ENCODE measurements around the gene LTC4S. TPM values are rescaled to one million over a fixed set of nuclear protein-coding genes. Genes with fewer than 3 reads are reported as not detected.

LTC4S gene
- total RNA-seq, 1 experiment from 2014 or later, result 1.3 TPM

DNA sequence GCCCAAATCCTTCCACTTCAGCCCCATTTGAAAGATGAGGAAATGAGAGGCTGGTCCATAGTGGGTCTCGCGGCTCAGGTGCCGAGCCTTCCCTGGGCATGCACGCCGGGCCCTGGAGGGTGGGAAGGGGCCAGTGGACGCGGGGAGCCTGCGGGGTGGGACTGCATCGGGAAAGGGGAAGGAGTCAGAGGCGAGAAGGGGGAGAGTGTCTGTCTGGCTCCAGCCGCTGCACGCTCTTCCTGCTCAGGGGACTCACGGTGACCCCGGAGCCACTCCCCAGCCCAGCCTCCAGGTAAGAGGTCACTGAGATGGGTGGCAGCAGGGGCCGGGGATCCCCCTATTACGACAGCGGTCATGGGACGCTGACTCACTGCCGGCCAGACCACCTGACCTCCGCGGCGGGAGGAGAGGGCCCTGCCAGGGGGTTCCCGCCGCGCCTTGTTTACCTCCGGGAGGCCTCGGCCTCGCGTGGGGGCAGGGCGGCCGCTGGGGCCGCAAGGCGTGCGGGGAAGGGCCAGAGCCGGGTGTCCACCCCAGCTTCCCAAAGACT lies 25.0 kb downstream of the LTC4S start:
- DNase-seq (ENCODE audit: low read depth), result peak; percentile 100
- in situ Hi-C loops (cut with HindIII; ENCODE audit: low pct_unique_long_range_greater_than_20kb, low sequenced_read_pairs), result no loop called here

- in situ Hi-C loops (cut with HindIII; ENCODE audit: low pct_unique_long_range_greater_than_20kb, low sequenced_read_pairs), result no loop called here
- peak; percentile 98 for DNase-seq (ENCODE audit: low read depth)
These were observed 25.7 kb downstream of the LTC4S start for GRCh38 chr5:179819296-179820126.

DNA sequence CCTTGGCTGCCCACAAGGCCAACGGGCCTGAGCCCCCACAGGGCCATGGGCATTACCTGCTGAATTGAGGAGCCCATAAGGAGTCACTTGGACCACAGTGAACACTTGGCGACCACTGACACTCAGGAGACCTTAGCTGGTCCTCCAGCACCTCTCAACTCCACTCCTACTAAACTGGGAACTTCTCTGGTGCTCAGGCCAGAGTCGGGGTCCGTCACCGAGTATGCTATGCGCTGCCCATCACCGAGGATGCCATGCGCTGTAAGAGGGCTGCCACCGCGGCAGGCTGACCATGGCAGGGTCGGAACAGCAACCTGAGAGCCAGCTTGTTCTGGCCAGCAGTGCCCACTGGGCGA lies 26.3 kb downstream of the LTC4S start:
- DNase-seq (ENCODE audit: low read depth), result no peak
- in situ Hi-C loops (cut with HindIII; ENCODE audit: low pct_unique_long_range_greater_than_20kb, low sequenced_read_pairs), result no loop called here

- DNase-seq (ENCODE audit: low read depth), result peak; percentile 83
These were observed 26.9 kb downstream of the LTC4S start, which contains the start of gene SQSTM1 for GRCh38 chr5:179820483-179821297. SQSTM1 (plus strand) TSS chr5:179820905; CDS start chr5:179820937, 32 bp downstream.

GRCh38 chr5:179821298-179822058 lies 27.7 kb downstream of the LTC4S start:
- in situ Hi-C loops (cut with HindIII; ENCODE audit: low pct_unique_long_range_greater_than_20kb, low sequenced_read_pairs), result no loop called here
- DNase-seq (ENCODE audit: low read depth), result peak; percentile 89

More at GRCh38 chr5:179820483-179821297, 26.9 kb downstream of the LTC4S start, which contains the start of gene SQSTM1:
- in situ Hi-C loops (cut with HindIII; ENCODE audit: low pct_unique_long_range_greater_than_20kb, low sequenced_read_pairs), result no loop called here

GRCh38 chr5:179822059-179822432 lies 28.3 kb downstream of the LTC4S start:
- in situ Hi-C loops (cut with HindIII; ENCODE audit: low pct_unique_long_range_greater_than_20kb, low sequenced_read_pairs), result no loop called here
- no peak for DNase-seq (ENCODE audit: low read depth)

DNA sequence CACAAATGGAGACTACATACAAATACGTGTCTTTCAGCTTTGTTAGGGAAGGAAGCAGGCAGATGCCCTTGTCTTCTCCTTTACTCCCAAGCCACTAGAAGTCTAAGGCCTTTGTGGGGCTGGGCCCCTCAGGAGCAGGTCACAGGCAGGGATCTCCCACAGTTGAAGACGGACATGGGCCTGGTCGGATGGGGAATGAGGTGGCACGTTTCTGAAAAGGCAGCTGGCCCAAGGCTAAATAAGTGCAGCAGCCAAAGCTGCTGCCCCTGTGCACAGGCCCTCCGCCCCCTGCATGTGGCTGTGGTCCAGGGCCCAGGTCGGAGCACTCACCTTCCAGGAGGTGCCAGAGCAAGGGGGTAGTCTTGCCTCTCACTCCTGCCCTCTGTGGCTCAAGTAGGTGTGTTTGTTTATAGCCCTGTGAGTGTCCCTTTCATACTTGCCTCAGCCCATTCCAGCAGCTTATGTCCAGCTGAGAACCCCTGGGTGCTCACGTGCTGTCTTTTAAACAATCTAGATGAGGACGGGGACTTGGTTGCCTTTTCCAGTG lies 28.7 kb downstream of the LTC4S start:
- in situ Hi-C loops (cut with HindIII; ENCODE audit: low pct_unique_long_range_greater_than_20kb, low sequenced_read_pairs), result no loop called here
- DNase-seq (ENCODE audit: low read depth), result no peak

DNA sequence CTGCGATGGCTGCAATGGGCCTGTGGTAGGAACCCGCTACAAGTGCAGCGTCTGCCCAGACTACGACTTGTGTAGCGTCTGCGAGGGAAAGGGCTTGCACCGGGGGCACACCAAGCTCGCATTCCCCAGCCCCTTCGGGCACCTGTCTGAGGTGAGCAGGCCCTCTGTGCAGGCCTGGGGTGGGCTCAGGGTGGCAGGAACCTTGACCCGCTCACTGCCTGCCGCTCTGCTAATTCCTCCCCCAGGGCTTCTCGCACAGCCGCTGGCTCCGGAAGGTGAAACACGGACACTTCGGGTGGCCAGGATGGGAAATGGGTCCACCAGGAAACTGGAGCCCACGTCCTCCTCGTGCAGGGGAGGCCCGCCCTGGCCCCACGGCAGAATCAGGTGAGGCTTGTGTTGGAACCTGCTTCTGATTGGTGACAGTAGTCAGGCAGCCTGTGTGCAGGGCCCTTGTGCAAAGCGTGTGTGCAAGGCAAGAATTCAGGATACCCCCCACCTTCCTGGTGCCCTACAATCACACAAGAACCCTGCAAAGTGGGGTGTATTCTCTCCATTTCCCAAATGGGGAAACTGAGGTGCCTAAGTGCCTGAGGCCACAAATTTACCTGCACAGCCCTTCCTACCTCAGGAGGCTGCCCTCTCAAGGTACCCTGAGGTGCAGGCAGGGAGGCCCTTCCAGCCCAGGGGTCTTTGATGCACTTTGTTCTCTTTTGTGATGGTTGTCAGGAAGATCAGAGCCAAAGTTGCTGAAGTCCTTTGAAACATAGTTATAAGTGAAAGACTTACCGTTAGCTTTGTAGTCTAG lies 30.4 kb downstream of the LTC4S start:
- in situ Hi-C loops (cut with HindIII; ENCODE audit: low pct_unique_long_range_greater_than_20kb, low sequenced_read_pairs), result no loop called here
- no peak for DNase-seq (ENCODE audit: low read depth)

DNA sequence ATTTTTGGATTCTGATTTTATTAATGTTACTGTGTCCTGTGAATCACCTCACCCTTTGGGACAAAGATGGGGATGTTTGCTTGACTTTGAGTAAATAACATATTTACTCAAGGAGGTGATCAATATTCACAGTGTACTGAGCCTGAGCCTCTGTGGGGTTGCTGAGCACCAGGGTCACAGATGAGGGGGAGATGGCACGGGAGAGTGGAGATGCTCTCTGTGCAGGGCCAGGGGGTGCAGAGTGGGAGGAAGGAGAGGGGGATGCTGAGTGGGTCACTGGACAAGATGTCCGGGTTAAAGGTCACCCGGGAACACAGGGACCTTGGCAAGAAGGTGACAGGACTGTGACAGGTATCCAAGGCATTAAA lies 30.9 kb downstream of the LTC4S start:
- in situ Hi-C loops (cut with HindIII; ENCODE audit: low pct_unique_long_range_greater_than_20kb, low sequenced_read_pairs), result no loop called here

GRCh38 chr5:179825655-179826182 lies 31.9 kb downstream of the LTC4S start:
- in situ Hi-C loops (cut with HindIII; ENCODE audit: low pct_unique_long_range_greater_than_20kb, low sequenced_read_pairs), result no loop called here
- DNase-seq (ENCODE audit: low read depth), result peak; percentile 63

More for the DNA sequence above, 30.9 kb downstream of the LTC4S start:
- DNase-seq (ENCODE audit: low read depth), result no peak

GRCh38 chr5:179827680-179828079 lies 33.9 kb downstream of the LTC4S start:
- in situ Hi-C loops (cut with HindIII; ENCODE audit: low pct_unique_long_range_greater_than_20kb, low sequenced_read_pairs), result no loop called here
- peak; percentile 68 for DNase-seq (ENCODE audit: low read depth)

DNA sequence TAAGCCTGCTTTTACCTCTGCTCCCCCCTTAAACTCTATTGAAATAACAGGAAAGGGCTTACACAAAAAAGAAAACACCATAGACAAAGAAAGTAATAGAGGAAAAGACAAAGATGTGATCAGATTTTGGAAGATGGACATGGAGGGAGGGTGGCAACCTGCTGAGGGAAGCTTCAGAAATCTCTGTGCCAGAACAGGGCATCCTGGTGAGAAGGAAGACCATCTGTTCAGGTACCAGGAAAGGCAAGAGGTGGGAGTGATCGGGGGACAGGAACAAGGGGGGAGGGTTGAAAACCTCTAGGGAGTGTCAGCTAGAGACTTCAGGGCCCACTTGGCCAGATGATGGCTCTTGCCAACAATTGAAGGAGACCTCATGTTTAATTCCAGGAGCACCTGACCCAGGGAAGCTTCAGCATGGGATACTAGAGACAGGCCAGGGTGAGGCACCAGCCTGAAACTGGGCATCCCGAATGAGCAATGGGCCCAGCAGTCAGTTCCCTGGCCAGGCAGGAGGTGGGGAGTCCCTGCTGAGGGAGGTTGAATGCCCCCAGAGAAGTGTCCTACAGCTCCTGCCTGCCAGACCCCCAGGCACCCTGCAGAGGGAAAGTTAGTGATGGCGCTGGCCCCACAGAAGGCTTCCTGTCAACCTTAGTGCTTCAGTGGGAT lies 35.1 kb downstream of the LTC4S start:
- DNase-seq (ENCODE audit: low read depth), result no peak
- in situ Hi-C loops (cut with HindIII; ENCODE audit: low pct_unique_long_range_greater_than_20kb, low sequenced_read_pairs), result no loop called here

DNA sequence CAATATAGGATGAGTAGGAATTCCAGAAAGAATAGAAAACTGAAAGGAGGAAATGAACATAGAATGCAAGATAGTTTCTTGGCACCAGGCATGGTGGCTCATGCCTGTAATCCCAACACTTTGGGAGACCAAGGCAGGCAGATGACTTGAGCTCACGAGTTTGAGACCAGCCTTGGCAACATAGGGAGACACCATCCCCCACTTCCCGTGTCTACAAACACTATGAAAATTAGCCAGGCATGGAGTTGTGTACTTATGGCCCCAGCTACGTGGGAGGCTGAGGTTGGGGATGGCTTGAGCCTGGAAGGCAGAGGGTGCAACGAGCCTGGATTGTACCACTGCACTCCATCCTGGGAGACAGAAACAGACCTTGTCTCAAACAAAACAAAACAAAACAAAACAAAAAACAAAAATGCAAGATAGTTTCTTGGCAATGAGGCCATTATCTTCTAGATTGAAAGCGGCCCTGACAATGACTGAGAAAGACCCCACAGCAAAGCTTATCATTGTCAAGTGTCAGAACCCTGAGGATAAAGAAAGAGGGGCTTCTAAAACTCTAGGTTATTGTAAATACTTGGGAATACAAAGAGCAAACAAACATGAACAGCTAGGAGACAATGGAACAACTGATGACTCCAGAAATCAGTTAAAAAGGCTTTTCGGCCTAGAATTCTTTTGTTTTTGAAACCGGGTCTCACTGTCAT lies 36.1 kb downstream of the LTC4S start:
- peak; percentile 36 for DNase-seq (ENCODE audit: low read depth)

DNA sequence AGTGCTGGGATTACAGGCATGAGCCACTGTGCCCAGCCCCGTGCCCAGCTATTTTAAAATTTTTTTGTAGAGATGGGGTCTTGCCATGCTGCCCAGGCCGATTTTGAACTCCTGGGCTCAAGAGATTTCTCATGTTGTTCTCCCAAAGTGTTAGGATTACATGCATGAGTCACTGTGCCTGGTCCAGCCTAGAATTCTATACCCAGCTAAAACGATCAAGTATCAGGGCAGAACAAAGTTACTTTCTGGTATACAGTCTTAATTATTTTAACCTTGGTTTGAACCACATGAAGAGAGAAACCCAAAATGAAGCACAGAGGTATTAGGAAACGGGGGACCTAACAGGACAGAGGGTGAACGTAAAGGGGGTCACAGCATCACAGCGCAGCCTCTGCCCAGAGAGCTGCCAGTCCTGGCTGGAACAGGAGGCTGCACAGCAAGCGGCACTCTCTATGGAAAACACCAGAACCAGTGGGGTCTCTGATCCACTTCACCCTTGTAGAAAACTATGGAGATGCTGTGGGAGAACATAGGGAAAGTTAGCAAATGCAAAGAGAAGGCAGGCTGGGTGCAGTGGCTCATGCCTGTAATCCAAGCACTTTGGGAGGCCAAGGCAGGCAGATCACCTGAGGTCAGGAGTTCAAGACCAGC lies 37.2 kb downstream of the LTC4S start:
- in situ Hi-C loops (cut with HindIII; ENCODE audit: low pct_unique_long_range_greater_than_20kb, low sequenced_read_pairs), result no loop called here
- DNase-seq (ENCODE audit: low read depth), result no peak

More for the DNA sequence above, 36.1 kb downstream of the LTC4S start:
- in situ Hi-C loops (cut with HindIII; ENCODE audit: low pct_unique_long_range_greater_than_20kb, low sequenced_read_pairs), result no loop called here

- in situ Hi-C loops (cut with HindIII; ENCODE audit: low pct_unique_long_range_greater_than_20kb, low sequenced_read_pairs), result no loop called here
- DNase-seq (ENCODE audit: low read depth), result peak; percentile 26
These were observed 38.4 kb downstream of the LTC4S start for GRCh38 chr5:179832039-179832745.

Measured in Caki2 (cell line).